Vagina (tissue), 2 donors: ENCODE results near the gene ARL2. TPM values are rescaled to one million over a fixed set of nuclear protein-coding genes. Genes with fewer than 3 reads are reported as not detected.

Source experiments
- DNase-seq, 2 donors: peaks; one replicate each; pipeline ENCODE4 v3.0.0-alpha.2; 2017; ENCODE audit errors: extremely low spot score in 2 of 2
- H3K27ac ChIP-seq: fragments of 200-600 bp; sonication (generic); one replicate; pipeline ENCODE4 v1.5.1; 2019
- H3K27me3 ChIP-seq: fragments of 200-600 bp; sonication (generic); one replicate; pipeline ENCODE4 v1.5.1; 2019
- H3K36me3 ChIP-seq, 2 donors: fragments of 200-600 bp; sonication (generic); one replicate each; pipeline ENCODE4 v1.5.1; 2017 to 2019
- H3K4me1 ChIP-seq: fragments of 200-600 bp; sonication (generic); one replicate; pipeline ENCODE4 v1.5.1; 2019
- H3K4me3 ChIP-seq, 2 donors: fragments of 200-600 bp; sonication (generic); 1 replicate in 1 of 2; 2 replicates in 1 of 2; pipeline ENCODE4 v1.5.1; 2016 to 2019
- H3K9me3 ChIP-seq: fragments of 200-600 bp; sonication (generic); one replicate; pipeline ENCODE4 v1.5.1; 2019
- CTCF ChIP-seq, 3 experiments: fragments of 450-650 bp in 2 of 3; fragments of 200-600 bp in 1 of 3; sonication (generic) in 1 of 3; IDR thresholded peaks; one replicate each; pipeline ENCODE4 v1.5.1; 2017 to 2019; ENCODE audit warnings: antibody characterized with exemption in 3 of 3, mild to moderate bottlenecking in 2 of 3, moderate library complexity in 2 of 3
- POLR2A ChIP-seq, 2 donors: fragments of 450-650 bp; IDR thresholded peaks; one replicate each; pipeline ENCODE4 v1.6.1; 2017; ENCODE audit warnings: antibody characterized with exemption in 2 of 2, mild to moderate bottlenecking in 2 of 2, moderate library complexity in 2 of 2
- POLR2AphosphoS5 ChIP-seq, 2 donors: sonication (generic); formaldehyde crosslinking; IDR thresholded peaks; one replicate each; pipeline ENCODE4 v1.9.0; 2017; ENCODE audit warnings: antibody characterized with exemption in 2 of 2, mild to moderate bottlenecking in 2 of 2, low read depth in 1 of 2; ENCODE audit not compliant: insufficient read depth in 1 of 2
- intact Hi-C: fragments of 100-400 bp; cut with DNase I; formaldehyde crosslinking; loops from one replicate; pipeline ENCODE4 v1.15.1; 2023
- total RNA-seq: library from RNA; depleted of rRNA; stranded (reverse); fragments of >200 nt; gene quantifications from one replicate; pipeline ENCODE4 v1.2.3, GENCODE V29; 2016

Gene ARL2
- total RNA-seq, 1 donor from 2014 or later = 112 TPM

- peaks cover 45% of the 10 kb centered on the region for H3K4me1 ChIP-seq
- H3K36me3 ChIP-seq = peaks cover 0 to 11% of the 10 kb centered on the region in 2 donors
- no peak for DNase-seq
- H3K27me3 ChIP-seq = no peaks in the 10 kb centered on the region
- no peak overlapping the region for H3K4me3 ChIP-seq
- H3K9me3 ChIP-seq = no peaks in the 10 kb centered on the region
- H3K27ac ChIP-seq = no peak overlapping the region
- intact Hi-C loops = no loop called here
- TF ChIP-seq POLR2AphosphoS5 (IDR thresholded peaks at IDR 0.05; ENCODE audit: insufficient read depth in 1 of 2, low read depth in 1 of 2) (no peak), CTCF (IDR thresholded peaks at IDR 0.05) (no peak), POLR2A (IDR thresholded peaks at IDR 0.05) (no peak)
Measured at GRCh38 chr11:65045728-65046127, 31.8 kb downstream of the ARL2 start.

GRCh38 chr11:65047581-65048422, 33.8 kb downstream of the ARL2 start:
- no peak for DNase-seq
- no peaks in the 10 kb centered on the region for H3K27me3 ChIP-seq
- H3K27ac ChIP-seq = peak overlapping the region; percentile 66
- H3K4me1 ChIP-seq = peaks cover 33% of the 10 kb centered on the region
- intact Hi-C loops = no loop called here
- TF ChIP-seq CTCF (IDR thresholded peaks at IDR 0.05) (no peak), POLR2A (IDR thresholded peaks at IDR 0.05) (no peak), POLR2AphosphoS5 (IDR thresholded peaks at IDR 0.05; ENCODE audit: insufficient read depth in 1 of 2, low read depth in 1 of 2) (no peak)
- no peaks in the 10 kb centered on the region for H3K9me3 ChIP-seq
- H3K4me3 ChIP-seq = peak overlapping the region; percentile 54 to 78
- peaks cover 0 to 11% of the 10 kb centered on the region in 2 donors for H3K36me3 ChIP-seq

- TF ChIP-seq CTCF (IDR thresholded peaks at IDR 0.05) (no peak), POLR2AphosphoS5 (IDR thresholded peaks at IDR 0.05; ENCODE audit: insufficient read depth in 1 of 2, low read depth in 1 of 2) (no peak), POLR2A (IDR thresholded peaks at IDR 0.05) (no peak)
- H3K4me3 ChIP-seq = no peak overlapping the region
- intact Hi-C loops = no loop called here
- H3K27me3 ChIP-seq = no peaks in the 10 kb centered on the region
- H3K9me3 ChIP-seq = no peaks in the 10 kb centered on the region
- H3K36me3 ChIP-seq = no peaks in the 10 kb centered on the region
- no peak for DNase-seq
- H3K27ac ChIP-seq = no peak overlapping the region
- peaks cover 19% of the 10 kb centered on the region for H3K4me1 ChIP-seq
Measured at GRCh38 chr11:65051398-65051858, 37.5 kb downstream of the ARL2 start.

GRCh38 chr11:65053827-65054508, 40.0 kb downstream of the ARL2 start:
- Histone ChIP-seq H3K36me3 (no peaks in the 10 kb centered on the region), H3K4me1 (no peaks in the 10 kb centered on the region), H3K9me3 (no peaks in the 10 kb centered on the region), H3K27ac (no peak overlapping the region), H3K4me3 (no peak overlapping the region), H3K27me3 (no peaks in the 10 kb centered on the region)
- intact Hi-C loops = no loop called here
- DNase-seq = no peak
- TF ChIP-seq POLR2A (IDR thresholded peaks at IDR 0.05) (no peak), CTCF (IDR thresholded peaks at IDR 0.05) (no peak), POLR2AphosphoS5 (IDR thresholded peaks at IDR 0.05; ENCODE audit: insufficient read depth in 1 of 2, low read depth in 1 of 2) (no peak)
